Amygdala (tissue), 56 donors: Measurements from ENCODE around the gene LRP5.
A peak's percentile ranks its signal among the peaks of the same experiment; 100 is the strongest.

Experiments used
- DNase-seq, 56 donors: peaks; one replicate each; lab custom pipeline; 2025; lab: John Stamatoyannopoulos, UW

Gene LRP5

GRCh38 chr11:68312117-68312779 is at the start of gene LRP5:
Gene LRP5, plus strand, starts transcription at chr11:68312591. Its CDS starts 124 bp downstream, at chr11:68312715.
- peak in 1 of 56 donors; percentile 42 for DNase-seq

GRCh38 chr11:68263444-68264035 is 48.9 kb upstream of the LRP5 start:
- no peak for DNase-seq

- no peak for DNase-seq
These were observed 48.1 kb upstream of the LRP5 start for GRCh38 chr11:68264244-68264643.

- DNase-seq: no peak
These were observed 47.5 kb upstream of the LRP5 start for GRCh38 chr11:68264741-68265540.

- peak in 16 of 56 donors; percentile 14 to 69 (median 30) for DNase-seq
These were observed 46.1 kb upstream of the LRP5 start for GRCh38 chr11:68266121-68266891.

GRCh38 chr11:68266936-68267880 is 45.2 kb upstream of the LRP5 start:
- DNase-seq: no peak

GRCh38 chr11:68267881-68268240 is 44.5 kb upstream of the LRP5 start:
- no peak for DNase-seq

GRCh38 chr11:68269414-68270081 is 42.8 kb upstream of the LRP5 start:
- DNase-seq: no peak

- DNase-seq: no peak
These were observed 42.0 kb upstream of the LRP5 start for GRCh38 chr11:68270196-68271022.

GRCh38 chr11:68271023-68271780 is 41.2 kb upstream of the LRP5 start:
- peak in 26 of 56 donors; percentile 10 to 58 (median 36) for DNase-seq

GRCh38 chr11:68271781-68272608 is 40.4 kb upstream of the LRP5 start, which contains the start of gene C11orf24:
Gene C11orf24, minus strand, starts transcription at chr11:68271973. Its CDS starts 8,206 bp downstream, at chr11:68263767.
- peak; percentile 15 to 97 (median 90) for DNase-seq

- DNase-seq: no peak
These were observed 39.2 kb upstream of the LRP5 start for GRCh38 chr11:68273026-68273738.

- DNase-seq: no peak
These were observed 38.1 kb upstream of the LRP5 start for GRCh38 chr11:68274306-68274705.

- no peak for DNase-seq
These were observed 36.5 kb upstream of the LRP5 start for GRCh38 chr11:68275721-68276507.

GRCh38 chr11:68276861-68277260 is 35.5 kb upstream of the LRP5 start:
- no peak for DNase-seq
